ENCODE data around the gene KLHL8.
A peak's percentile ranks its signal among the peaks of the same experiment; 100 is the strongest.

The KLHL8 gene

DNA sequence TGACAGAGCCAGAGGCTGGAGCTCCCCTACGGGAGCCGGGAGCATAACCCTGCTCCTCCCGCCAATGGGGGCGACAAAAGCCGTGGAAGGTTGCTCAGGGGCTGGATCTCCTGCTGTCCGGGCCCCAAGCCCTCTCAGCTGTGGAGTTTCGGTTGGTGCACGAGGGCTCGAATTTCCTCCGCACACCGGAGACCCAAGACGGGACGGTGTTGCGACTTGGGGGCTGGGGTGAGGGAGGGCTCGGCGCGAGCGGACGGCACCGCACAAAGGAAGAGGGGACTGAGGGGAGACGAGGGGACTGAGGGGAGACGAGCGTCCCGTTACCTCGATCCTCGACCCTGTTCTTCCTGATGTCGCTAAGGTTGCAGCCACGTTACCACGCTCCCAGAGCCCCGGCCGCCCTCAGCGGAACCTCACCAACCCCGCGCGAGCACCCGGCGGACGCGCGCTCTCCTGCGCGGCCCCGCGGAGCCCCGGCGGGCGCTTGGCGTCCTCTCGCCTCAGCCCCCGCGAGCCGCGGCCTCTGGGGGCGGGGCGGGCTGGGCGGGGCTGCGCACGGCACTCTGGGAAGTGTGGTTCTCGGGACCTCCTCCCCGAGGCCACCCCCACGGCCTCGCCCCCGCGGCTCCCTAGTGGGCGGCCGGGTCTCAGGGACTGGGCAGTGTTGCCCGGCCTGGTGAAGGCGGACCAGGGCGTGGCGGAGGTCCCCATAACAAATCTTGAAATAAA lies at the start of gene KLHL8:
Gene KLHL8, minus strand, starts transcription at position 525 of the 729 bp plus-strand sequence. CDS start 25,079 bp downstream, outside the sequence.
- peak; percentile 40 for DNase-seq (ENCODE audit: low read depth, low spot score)

DNA sequence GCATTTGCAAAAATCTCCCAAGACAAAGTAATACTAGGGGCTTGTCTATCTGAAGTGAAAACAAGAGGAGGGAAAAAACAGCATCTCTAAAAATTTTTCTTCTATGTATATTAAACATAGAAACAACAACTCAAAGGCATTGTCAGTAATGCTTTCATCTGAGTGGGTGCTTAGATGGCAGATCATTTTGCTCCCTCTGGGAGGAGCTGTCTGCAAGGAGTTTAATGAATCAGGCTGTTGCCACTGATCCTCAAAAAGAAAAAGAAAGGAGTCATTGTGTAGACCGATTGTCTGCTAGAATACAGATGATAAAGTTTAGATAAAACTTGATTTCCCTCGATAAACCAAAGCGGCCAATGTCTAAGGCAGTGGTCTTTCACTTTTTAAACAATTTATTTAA lies 49.7 kb upstream of the KLHL8 start:
- no peak for DNase-seq (ENCODE audit: low read depth, low spot score)

DNA sequence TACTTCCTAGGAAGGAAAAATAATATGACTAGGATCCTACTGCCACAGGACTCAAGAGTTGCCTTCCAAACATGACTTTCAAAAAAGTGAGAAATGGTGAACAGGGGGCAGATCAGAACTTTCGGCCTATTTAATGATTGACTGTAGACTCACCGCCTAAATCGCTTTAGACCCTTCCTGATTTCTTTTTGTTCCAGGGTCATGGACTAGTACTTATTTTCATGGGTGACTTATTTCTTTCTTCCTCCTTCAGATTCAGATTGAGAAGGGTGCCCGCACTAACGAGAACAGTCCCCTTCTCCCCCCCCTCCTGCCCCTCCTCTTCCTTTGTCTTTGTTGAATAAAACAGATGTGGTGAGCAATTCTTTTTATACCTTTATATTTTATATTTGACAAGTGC lies 48.0 kb upstream of the KLHL8 start:
- no peak for DNase-seq (ENCODE audit: low read depth, low spot score)

DNA sequence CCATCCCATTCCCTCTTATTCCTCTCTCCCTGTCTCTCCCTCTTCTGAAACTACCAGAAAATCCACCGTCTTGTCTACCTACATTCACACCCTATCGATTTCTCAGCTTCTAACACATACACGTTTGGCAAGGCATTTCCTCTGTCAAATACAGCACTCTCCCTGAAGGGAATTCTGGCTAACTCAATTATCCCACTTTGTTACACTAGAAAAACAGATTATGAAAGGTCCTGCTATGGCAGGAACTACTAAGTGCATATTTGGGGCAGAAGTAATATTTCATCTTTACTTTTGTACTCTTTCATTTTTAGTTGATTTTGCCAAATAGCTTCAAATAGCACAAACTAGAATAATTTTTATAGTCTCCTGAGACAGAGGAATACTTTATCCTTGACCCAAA lies 46.6 kb upstream of the KLHL8 start:
- no peak for DNase-seq (ENCODE audit: low read depth, low spot score)

DNA sequence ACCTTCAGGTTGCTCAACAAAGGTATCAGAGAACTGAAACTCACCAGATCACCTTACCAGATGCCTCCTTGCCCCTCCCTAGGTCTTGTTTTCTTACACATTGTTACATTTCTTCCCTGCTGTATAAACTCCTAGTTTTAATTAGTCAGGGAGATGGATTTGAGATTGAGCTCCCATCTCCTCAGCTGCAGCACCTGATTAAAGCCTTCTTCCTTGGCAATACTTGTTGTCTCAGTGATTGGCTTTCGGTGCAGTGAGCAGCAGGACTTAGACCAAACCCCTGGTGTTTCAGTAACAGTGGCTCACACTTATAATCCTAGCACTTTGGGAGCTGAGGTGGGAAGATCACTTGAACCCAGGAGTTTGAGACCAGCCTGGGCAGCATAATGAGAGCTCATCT lies 42.5 kb upstream of the KLHL8 start:
- no peak for DNase-seq (ENCODE audit: low read depth, low spot score)

DNA sequence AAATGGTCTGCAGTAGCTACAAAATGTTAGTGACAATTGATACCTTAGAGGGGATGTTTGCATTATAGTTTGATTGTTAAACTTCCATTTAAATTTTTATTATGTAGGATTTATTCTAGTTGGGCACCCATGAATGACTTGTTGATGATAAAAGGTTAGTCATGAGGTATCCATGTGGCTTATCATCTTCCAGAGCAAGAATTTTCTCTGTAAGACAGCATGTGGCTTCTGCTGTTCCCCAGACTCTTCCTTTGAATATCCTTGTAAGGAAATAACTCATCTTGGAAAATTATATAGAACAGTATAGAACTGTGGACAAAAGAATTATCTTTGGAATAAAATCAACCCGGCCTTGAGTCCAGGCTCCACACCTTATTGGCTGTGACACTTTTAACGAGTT lies 40.1 kb upstream of the KLHL8 start:
- DNase-seq (ENCODE audit: low read depth, low spot score), result no peak

DNA sequence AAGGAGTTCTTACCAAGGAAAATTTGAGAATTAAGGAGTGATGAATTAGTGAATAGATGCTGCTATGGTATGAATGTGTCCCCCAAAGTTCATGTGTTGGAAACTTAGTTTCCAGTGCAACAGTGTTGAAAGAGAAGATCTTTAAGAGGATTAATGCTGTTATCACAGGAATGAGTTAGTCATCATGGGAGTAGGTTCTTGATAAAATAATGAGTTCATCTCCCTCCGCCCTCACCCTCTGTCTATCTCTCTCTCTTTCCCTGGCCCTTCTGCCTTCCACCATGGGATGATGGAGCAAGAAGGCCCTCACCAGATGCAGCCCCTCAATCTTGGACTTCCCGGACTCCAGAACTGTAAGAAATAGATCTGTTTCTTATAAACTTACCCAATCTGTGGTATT lies 38.3 kb upstream of the KLHL8 start:
- no peak for DNase-seq (ENCODE audit: low read depth, low spot score)

DNA sequence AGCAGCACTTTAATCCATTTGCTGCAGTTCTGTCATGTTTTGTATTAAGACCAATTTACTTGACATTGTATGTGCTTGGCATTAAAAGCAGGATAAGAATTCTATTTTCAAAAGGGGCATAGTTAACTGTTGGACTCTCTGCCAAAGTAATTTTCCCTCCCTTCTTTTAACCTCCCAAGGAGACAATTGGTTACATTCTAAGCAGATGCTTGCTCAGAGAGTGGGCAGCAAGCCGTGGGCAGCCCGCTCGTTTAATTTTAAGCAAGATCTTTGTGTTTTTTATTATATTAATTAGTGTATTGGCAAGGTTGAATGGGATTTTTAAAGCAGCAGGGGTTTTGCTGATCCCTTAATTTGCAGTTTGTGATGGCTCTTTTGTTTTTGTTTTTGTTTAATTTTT lies 37.1 kb upstream of the KLHL8 start:
- no peak for DNase-seq (ENCODE audit: low read depth, low spot score)

DNA sequence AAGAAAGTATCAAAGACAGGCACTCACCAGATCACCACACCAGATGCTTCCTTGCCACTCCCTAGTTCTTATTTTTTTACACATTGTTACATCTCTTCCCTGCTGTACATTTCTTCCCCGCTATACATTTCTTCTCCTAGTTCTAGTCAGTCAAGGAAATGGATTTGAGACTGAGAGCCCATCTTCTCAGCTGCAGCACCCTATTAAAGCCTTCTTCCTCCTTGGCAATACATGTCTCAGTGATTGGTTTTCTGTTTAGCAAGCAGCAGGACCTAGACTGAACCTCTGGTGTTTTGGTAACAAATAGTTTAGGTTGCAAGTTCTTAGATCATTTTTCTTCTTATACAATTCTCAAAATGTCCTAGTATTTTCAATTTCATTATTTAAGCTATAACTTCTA lies 35.3 kb upstream of the KLHL8 start:
- no peak for DNase-seq (ENCODE audit: low read depth, low spot score)

DNA sequence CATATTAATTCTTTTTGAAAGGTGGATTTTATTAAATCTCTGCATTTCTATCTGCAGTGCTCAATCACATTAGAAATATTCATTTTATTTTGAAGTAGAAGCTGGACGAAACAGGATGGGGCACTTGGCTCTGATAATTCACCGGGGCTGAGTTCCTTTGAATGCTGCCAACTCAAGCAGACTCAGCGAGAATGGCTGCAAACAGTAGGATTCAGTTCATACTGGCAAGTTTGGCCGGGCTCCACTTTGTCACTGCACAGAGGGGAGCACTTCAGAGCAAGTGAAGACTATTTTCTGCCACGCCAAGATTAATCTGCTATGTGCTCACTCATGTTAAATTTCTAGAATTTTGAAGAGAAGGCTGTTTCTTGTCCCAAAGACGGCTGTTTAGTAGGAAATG lies 30.7 kb upstream of the KLHL8 start:
- DNase-seq (ENCODE audit: low read depth, low spot score), result no peak

DNA sequence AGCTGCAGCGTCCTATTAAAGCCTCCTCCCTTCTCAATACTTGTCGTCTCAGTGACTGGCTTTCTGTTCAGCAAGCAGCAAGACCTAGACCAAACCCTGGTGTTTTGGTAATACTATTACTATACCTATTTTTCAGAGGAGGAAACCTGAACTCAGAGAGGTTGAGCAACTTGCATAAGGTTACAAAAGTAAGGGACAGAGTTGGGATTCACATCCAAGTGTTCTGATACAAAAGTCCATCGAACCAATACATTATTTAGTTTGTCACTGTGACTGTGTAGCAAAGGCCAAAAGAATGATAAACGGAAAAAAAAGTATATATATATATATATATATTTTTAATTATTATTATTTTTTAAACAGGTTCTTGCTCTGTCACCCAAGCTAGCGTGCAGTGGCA lies 29.9 kb upstream of the KLHL8 start:
- DNase-seq (ENCODE audit: low read depth, low spot score), result no peak

DNA sequence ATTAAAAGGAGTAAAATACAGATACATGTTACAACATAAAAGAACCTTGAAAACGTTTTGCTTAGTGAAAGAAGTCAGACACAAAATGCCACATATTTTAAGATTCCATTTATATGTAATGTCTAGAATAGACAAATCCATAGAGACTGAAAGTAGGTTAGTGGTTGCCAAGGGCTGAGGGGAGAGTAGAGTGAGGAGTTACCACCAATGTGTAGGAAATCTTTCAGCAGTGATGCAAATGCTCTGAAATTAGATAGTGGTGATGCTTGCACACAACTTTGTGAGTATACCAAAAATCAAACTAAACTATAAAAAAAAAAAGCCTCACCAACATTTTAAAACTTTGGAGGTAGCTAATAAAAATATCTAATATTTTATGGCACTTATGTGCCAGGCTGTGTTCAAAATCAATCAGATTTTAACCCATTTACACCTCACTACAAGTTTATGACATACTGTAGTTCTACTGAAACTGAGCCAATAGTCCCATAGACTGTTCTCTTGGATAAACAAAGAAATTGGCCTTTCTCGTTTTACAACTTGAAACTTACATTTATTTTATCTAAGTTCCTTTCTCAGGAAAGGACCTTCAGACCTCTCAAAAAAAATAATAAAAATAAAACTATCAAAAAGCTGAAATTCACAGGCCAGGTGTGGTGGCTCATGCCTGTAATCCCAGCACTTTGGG lies 29.1 kb upstream of the KLHL8 start:
- no peak for DNase-seq (ENCODE audit: low read depth, low spot score)

DNA sequence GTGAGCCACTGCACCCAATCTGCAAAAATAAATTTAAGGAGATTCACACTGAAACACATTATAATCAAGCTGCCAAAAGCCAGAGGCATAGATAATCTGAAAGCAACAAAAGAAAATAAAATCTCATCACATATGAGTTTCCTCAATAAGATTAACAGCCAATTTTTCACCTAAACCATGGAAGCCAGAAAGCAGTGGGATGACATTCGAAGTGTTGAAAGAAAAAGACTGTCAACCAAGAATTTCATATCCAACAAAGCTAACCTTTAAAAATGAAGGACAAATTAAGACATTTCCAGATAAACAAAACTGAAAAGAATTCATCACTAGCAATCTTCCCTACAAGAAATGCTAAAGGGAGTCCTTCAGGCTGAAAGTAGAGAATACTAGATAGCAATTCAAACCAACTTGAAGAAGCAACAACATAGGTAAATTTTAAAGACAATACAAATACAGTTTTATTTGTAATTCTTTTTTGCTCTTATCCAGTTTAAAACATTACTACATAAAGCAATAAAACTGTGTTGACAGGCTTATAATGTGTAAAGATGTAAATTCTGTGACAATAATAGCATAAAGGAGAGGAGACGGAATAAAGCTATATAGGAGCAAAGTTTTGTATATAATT lies 23.1 kb upstream of the KLHL8 start:
- DNase-seq (ENCODE audit: low read depth, low spot score), result no peak

DNA sequence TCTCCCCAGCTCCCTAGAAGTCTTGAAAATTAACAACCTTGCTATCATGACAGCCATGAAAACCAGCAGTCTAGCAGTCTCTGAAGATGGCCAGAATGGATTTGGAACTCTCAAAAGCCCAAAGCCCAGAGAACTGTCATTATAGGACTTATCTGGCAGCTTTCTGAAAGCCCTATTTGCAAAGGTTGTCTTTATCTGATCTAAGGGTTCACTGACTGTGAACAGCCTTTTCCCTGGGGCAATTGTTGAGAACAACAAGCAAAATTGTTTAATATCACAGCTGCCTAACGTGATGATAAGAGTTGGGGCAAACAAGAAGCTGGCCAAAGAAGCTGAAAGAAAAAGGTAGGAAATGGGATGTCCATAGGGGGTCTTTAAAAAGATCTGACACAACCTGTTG lies 20.9 kb upstream of the KLHL8 start:
- no peak for DNase-seq (ENCODE audit: low read depth, low spot score)

DNA sequence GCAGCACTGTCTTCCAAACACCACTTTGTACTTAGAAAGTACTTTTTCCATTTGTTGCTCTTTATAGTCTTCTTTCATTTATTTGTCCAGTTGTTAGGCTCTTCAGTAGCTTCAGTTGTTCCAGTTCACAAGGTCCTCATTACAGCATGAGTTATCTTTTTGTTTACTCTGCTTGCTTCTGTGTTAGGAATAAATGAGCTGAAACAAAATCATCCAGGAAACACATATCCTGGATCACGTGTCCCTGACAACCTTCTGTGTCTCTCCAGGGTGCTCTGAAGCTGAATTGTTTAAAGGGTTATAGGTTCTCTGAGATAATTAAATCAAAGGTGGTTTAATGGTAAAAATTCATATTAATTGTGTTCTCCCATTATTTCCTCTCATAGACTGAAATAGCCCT lies 19.9 kb upstream of the KLHL8 start:
- no peak for DNase-seq (ENCODE audit: low read depth, low spot score)

DNA sequence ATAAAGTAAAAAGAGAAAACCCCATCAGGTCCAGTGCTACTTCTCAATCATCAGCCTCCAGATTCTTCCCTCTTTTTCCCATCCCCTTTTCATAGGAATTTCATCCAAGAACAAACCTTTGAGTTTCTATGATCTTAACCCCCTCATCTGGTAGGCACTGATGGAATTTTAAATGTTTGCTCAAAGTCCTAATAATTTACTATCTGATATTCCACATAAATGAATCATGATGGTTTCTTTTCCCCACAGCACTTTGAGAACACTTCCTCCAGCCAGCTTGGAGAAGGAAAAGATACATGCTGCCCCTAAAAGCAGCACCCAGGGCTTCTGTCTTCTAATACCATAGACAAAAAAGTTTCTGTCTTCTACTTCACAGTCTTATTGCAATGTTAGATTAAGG lies 19.4 kb upstream of the KLHL8 start:
- DNase-seq (ENCODE audit: low read depth, low spot score), result no peak

DNA sequence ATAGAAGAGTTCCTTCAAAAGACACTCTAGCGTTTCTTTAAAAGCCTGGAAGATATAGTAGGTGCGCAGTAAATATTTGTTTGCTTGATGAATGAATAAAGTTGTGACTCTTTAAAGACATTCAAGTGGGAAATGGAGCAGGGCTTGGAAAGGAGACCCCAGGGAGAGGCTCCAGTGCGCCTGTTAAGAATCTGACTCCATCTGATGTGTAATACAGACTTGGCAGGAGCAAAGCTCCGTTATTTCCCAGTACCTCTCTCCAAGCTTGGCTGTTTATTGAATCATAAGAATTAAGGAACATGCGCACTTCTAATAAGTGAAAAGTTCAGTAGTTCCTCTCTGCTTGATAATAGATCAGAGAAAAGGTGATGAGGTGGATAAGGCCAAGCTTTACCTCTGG lies 18.8 kb upstream of the KLHL8 start:
- no peak for DNase-seq (ENCODE audit: low read depth, low spot score)

DNA sequence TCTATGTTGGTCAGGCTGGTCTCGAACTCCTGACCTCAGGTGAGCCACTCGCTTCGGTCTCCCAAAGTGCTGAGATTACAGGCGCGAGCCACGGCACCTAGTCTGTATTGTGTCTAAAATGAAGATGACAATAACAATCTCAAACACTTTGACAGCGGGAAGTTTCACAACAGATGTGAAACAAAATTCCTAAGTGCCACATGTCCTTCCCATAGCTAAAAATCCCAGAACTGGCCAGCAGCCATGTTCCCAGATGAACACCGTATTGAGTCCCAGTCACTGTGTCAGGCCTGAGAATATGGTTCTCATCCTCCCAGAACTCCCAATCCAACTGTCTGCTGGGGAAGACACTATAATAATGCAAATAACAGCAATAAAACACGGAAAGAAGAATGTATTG lies 16.4 kb upstream of the KLHL8 start:
- no peak for DNase-seq (ENCODE audit: low read depth, low spot score)

DNA sequence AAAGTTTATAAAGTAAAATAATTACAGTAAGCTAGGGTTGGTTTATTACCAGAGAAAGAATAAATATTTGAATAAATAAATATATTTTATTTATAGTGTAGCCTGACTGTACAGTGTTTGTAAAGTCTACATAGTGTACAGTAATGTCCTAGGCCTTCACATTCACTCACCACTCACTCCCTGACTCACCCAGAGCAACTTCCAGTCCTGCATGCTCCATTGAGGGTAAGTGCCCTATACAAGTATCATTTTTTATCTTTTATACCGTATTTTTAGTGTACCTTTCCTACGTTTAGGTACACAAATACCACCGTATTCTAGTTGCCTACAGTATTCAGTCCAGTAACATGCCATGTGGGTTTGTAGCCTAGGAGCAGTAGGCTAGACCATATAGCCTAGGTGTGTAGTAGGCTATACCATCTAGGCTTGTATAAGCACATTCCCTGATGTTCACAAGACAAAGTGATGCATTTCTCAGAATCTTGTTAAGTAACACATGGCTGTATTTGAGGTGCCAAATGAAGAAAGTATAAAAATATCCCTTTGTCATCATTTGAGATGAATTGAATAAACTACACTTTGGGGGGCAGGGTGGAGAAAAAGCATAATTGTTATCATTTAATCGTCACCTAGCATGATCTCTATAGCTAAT lies 14.7 kb upstream of the KLHL8 start:
- DNase-seq (ENCODE audit: low read depth, low spot score), result no peak

DNA sequence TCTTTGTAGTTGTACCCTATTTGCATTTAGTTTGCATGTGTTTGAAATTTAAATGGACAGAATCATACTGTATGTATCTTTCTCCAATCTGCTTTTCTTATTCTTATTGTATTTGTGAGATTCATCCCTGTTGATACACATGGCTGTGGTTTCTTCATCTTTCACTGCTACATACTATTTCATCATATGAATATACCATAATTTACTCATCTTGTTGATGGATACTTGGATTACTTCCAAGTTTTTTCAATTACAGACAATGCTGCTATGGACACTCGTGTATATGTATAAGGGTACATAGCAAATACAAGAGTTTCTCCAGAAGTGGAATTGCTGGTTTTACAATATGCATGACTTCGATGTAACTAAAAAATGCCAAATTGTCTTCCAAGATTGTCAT lies 11.8 kb upstream of the KLHL8 start:
- no peak for DNase-seq (ENCODE audit: low read depth, low spot score)

DNA sequence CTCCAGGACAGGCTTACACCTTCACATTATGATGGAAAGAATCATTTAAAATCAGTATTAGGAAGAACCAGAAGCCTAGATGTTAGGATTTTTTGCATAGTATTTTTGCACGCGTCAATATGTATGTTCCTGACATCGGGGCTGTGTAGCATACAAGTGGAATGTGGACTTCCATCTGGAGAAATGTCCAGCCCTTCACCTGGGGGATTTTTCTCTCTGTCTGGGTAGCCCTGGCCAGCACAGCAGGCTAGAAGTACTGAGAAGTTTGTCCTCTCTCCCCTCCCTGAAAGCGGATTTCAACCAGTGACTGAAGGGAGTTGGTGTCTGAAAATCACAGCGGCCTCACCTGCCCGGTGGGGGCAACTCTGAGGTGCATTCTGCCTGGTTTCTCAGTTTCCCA lies 10.4 kb upstream of the KLHL8 start:
- no peak for DNase-seq (ENCODE audit: low read depth, low spot score)

DNA sequence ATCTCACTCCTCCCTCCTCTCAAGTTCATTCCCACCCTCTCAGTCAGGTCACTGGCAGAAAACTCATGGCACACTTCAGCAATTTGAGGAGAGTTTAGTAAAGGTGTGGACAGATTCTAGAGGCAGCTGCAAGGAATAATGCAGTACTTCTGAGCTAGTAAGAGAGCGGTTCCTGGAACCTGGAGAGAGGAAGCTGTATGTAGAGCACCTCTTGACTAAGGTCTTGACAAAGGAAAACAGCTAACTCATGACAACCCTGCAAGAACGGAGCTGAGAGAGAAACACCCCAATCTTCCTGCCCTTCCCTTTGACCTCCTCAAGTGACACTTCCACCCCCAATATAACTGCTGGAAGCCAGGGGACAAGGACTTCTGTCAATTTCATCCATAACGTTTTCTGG lies 9.6 kb upstream of the KLHL8 start:
- DNase-seq (ENCODE audit: low read depth, low spot score), result no peak

Measured in iPS DF 19.7 (cell line).